Measurements from ENCODE around the gene FARS2. TPM values are rescaled to one million over a fixed set of nuclear protein-coding genes. Genes with fewer than 3 reads are reported as not detected.

The FARS2 gene
- total RNA-seq, 2 donors from 2014 or later: 16.2 to 18.3 TPM

DNA sequence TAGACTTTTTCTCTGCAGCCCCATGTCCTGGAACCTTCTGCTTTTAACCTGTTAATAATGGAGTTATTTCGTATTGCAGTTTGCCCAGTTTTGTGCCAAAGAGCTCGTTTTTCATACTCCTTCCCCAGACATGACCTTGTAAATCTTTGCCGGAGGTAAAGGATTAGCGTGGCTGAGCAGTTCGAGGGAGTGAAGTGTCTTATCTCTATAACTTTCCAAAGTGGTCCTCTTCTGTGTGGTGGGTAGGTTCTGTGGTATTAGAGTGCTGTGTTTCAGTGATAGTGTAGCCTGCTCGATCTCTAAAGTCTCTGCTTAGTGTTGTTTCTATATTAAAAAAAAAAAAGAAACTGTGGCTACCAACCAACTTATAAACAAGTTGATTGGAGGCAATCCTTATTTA is 67.5 kb downstream of the FARS2 start:
- Mint-ChIP-seq H3K36me3 (ENCODE audit: low read depth) (peaks cover 33% of the 10 kb centered on the region), H3K27me3 (ENCODE audit: insufficient read depth) (no peaks in the 10 kb centered on the region), H3K4me3 (no peak overlapping the region), H3K27ac (no peak overlapping the region), H3K4me1 (no peaks in the 10 kb centered on the region), H3K9me3 (peaks cover 36% of the 10 kb centered on the region)
- DNase-seq: no peak
- Histone ChIP-seq H3K4me1 (ENCODE audit: control insufficient read depth, insufficient read depth, low read length) (no peaks in the 10 kb centered on the region), H3K9ac (ENCODE audit: extremely low read depth, low read length, poor library complexity, severe bottlenecking) (no peak overlapping the region), H3K27me3 (ENCODE audit: control insufficient read depth, insufficient read depth, low read length, poor library complexity, severe bottlenecking) (no peaks in the 10 kb centered on the region), H3K4me3 (ENCODE audit: low read length) (no peak overlapping the region), H3K36me3 (ENCODE audit: control insufficient read depth, insufficient read depth, low read length) (peaks cover 18% of the 10 kb centered on the region), H3K27ac (ENCODE audit: low read depth, low read length) (no peak overlapping the region), H3K9me3 (ENCODE audit: control insufficient read depth, low read length) (peaks cover 39% of the 10 kb centered on the region)
- TF ChIP-seq, protein P1, sequence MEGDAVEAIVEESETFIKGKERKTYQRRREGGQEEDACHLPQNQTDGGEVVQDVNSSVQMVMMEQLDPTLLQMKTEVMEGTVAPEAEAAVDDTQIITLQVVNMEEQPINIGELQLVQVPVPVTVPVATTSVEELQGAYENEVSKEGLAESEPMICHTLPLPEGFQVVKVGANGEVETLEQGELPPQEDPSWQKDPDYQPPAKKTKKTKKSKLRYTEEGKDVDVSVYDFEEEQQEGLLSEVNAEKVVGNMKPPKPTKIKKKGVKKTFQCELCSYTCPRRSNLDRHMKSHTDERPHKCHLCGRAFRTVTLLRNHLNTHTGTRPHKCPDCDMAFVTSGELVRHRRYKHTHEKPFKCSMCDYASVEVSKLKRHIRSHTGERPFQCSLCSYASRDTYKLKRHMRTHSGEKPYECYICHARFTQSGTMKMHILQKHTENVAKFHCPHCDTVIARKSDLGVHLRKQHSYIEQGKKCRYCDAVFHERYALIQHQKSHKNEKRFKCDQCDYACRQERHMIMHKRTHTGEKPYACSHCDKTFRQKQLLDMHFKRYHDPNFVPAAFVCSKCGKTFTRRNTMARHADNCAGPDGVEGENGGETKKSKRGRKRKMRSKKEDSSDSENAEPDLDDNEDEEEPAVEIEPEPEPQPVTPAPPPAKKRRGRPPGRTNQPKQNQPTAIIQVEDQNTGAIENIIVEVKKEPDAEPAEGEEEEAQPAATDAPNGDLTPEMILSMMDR (conservative IDR thresholded peaks at IDR 0.05): no peak
- 90 to 96% methylated on average over 2 to 6 of the region's 6 CpGs for WGBS, 2 experiments (ENCODE audit: insufficient coverage in 1 of 2, insufficient read length in 1 of 2)

DNA sequence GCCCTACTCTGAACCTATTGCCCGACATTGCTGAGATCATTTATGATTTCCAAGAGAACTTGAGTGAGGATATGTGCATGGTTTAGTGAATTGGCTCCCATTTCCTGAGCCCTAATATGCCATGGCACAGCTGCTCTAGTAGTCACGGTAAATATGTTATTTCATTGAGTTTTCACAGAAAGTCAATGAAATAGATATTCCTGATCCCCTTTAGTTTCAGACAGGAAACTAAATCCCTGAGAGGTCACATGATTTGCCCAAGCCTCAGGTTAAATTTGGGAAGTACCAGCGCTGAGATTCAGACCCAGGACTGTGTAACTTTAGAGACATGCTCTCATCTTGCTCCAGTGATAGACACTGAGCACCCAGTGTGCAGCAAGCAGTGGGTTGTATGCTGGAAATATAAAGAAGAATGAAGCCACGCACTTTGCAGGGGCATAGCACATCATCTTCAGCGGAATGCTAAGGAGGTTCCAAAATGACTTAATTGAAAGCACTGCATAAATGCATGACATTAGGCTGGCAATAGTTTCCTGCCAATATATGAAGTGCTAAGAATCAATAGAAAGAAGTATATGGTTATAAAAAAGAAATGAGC is 70.6 kb downstream of the FARS2 start:
- Histone ChIP-seq H3K9ac (ENCODE audit: extremely low read depth, low read length, poor library complexity, severe bottlenecking) (no peak overlapping the region), H3K36me3 (ENCODE audit: control insufficient read depth, insufficient read depth, low read length) (peaks cover under 1% of the 10 kb centered on the region), H3K27me3 (ENCODE audit: control insufficient read depth, insufficient read depth, low read length, poor library complexity, severe bottlenecking) (no peaks in the 10 kb centered on the region), H3K27ac (ENCODE audit: low read depth, low read length) (no peak overlapping the region), H3K4me1 (ENCODE audit: control insufficient read depth, insufficient read depth, low read length) (no peaks in the 10 kb centered on the region), H3K4me3 (ENCODE audit: low read length) (no peak overlapping the region), H3K9me3 (ENCODE audit: control insufficient read depth, low read length) (peaks cover 9% of the 10 kb centered on the region)
- Mint-ChIP-seq H3K4me3 (no peak overlapping the region), H3K27me3 (ENCODE audit: insufficient read depth) (no peaks in the 10 kb centered on the region), H3K36me3 (ENCODE audit: low read depth) (peaks cover 8% of the 10 kb centered on the region), H3K27ac (no peak overlapping the region), H3K4me1 (no peaks in the 10 kb centered on the region), H3K9me3 (peaks cover 8% of the 10 kb centered on the region)
- no peak for DNase-seq
- TF ChIP-seq, protein P1 (conservative IDR thresholded peaks at IDR 0.05): no peak
- 94 to 97% methylated on average over 3 to 5 of the region's 5 CpGs for WGBS, 2 experiments (ENCODE audit: insufficient coverage in 1 of 2, insufficient read length in 1 of 2)

DNA sequence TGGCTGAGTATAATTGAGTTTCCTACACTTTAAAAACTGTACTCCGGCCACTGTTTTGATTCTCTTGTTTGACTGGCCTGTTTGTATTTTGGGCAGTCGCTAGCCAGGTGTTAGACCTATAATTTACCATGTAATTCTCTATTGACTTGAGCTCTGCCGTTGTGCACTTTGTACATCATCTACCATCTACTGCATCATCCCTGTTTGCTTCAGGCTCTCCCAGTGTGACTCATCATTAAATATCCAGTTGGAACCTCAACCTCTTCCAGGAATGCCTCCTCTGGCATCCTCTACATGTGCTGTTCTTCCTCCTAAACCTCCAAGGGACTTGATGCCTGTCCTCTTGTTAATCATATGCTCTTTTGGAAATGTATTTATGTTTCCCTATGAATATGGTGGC is 72.3 kb downstream of the FARS2 start:
- no peak for DNase-seq
- no peak overlapping the region for H3K4me3 ChIP-seq (ENCODE audit: low read length)
- no peaks in the 10 kb centered on the region for H3K9me3 ChIP-seq (ENCODE audit: control insufficient read depth, low read length)
- no peak overlapping the region for H3K27ac ChIP-seq (ENCODE audit: low read depth, low read length)
- no peaks in the 10 kb centered on the region for H3K36me3 ChIP-seq (ENCODE audit: control insufficient read depth, insufficient read depth, low read length)
- Mint-ChIP-seq H3K36me3 (ENCODE audit: low read depth) (no peaks in the 10 kb centered on the region), H3K27me3 (ENCODE audit: insufficient read depth) (no peaks in the 10 kb centered on the region), H3K4me3 (no peak overlapping the region), H3K9me3 (no peaks in the 10 kb centered on the region), H3K4me1 (peaks cover 3% of the 10 kb centered on the region), H3K27ac (no peak overlapping the region)
- WGBS, 2 experiments (ENCODE audit: insufficient coverage in 1 of 2, insufficient read length in 1 of 2): 96 to 97% methylated on average over 3 of the region's 3 CpGs
- H3K4me1 ChIP-seq (ENCODE audit: control insufficient read depth, insufficient read depth, low read length): no peaks in the 10 kb centered on the region
- H3K9ac ChIP-seq (ENCODE audit: extremely low read depth, low read length, poor library complexity, severe bottlenecking): no peak overlapping the region
- TF ChIP-seq, protein P1 (conservative IDR thresholded peaks at IDR 0.05): no peak
- no peaks in the 10 kb centered on the region for H3K27me3 ChIP-seq (ENCODE audit: control insufficient read depth, insufficient read depth, low read length, poor library complexity, severe bottlenecking)
